HG03135 (cell line): Measurements from ENCODE around the gene LRMDA.

Experiments used
- ATAC-seq: cut with Tn5 transposase; IDR thresholded peaks from one replicate; pipeline ENCODE4 v1.9.1; 2021; ENCODE audit warnings: mild to moderate bottlenecking, moderate library complexity; ENCODE audit not compliant: unreplicated experiment

The LRMDA gene

DNA sequence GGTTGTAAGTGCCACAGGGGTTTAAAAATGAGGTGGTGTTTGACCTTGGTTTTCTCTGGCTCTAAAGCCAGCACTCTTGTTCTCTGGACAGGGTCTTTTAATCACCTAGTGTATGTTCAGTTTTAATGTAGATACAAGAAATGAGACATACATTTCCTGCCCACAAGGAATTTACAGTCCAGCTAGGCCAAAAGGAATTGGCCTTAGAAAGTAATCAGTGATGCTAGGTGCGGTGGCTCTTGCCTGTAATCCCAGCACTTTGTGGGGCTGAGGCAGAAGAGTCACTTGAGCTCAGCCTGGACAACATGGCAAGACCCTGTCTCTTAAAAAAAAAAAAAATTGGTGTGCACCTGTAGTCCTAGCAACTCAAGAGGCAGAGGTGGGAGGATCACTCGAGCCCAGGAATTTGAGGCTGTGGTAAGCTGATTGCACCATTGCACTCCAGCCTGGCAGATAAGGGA, 100.2 kb downstream of the LRMDA start:
- no peak for ATAC-seq

DNA sequence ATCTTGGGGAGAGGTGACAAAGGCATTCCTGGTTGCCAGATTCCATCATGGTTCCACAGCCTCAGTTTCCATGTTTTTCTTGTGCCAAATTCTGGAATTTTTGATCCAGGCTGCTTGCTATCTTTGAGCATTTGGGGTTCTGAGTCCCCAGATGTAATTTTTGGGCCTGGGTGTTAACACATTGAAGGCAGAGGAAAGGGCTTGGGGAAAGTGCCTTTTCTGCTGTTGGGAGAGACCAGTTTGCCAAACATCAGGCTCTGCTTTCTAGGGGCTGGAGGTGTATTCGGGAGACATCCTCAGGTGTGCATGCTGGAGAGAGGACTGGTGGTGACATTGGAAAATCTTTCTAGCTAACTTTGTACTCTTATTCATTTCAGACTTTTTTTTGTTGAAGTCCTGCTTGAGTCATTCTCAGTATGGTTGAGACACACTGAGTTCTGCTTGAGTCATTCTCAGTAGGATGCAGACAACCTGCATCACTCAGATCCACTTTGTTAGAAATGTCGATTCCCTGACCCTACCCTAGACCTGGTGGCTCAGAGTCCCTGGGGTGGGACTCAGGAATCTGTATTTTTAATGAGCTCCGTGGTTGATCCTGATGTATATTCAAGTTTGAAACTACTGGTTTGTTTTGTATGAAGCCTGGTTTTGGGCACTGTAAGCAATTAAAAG, 101.0 kb downstream of the LRMDA start:
- no peak for ATAC-seq

DNA sequence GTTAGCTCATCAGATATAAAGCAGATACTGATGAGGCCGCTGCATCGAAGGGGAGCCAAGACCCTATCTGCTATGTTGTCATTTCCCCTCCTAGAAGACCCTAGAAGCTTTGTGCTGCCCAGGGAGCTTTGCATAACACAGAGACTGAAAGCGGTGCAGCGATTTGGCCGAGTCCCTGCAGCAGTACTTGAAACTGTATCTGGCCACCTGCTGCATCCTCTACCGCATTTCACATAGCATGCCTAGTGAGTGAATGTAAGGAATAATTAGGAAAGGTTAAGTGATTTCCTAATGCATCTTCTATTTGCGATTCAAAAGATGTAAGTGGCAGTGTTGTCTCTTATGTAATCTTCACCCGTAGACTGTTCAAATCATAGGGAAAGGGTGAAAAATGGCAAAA, 106.7 kb downstream of the LRMDA start:
- no peak for ATAC-seq

DNA sequence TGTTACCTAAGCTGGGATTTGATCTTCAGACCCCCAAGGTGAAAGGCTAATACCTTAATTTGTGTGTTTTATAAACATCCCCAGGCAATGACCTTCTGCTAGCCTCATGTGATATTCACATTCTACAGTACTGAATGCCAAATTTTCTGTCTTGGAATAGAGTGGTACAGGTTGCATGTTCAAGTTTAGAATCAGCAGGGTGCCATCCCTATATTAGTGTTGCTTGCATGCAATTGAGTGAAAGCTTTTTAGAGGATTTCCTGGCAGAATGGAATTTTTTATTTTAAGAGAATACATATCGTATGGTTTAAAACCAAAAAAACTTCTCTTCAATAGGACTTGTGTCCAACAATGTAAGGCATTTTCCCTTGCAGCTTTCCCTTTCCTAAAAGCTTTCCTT, 107.3 kb downstream of the LRMDA start:
- ATAC-seq = no peak

DNA sequence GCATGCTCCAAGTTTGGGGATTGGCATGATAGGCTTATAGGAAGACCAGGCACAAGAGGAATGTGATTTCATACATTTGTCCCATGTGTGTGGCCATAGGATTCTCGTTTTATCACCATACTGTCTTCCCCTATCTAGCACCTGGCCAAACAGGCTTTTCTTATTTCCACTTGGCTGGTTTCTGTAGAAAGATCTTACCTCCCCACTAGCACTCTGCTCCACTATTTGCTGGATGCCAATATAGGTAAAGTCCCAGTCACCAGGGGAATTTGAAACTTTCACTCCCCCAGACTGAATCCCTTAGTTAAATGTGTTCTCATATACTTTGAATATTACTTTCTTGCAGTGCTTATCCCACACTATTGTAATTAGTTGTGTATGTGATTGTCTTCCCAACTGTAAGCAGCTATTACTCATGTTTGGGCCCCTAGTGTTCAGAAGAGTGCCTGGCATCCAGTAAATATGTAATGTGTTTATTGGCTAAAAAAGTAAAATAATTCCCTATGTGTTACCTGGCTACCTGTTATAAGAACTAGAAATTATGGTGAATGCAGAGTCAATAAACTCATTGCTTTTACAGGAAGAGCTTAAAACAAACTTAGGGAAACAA, 109.0 kb downstream of the LRMDA start:
- no peak for ATAC-seq

DNA sequence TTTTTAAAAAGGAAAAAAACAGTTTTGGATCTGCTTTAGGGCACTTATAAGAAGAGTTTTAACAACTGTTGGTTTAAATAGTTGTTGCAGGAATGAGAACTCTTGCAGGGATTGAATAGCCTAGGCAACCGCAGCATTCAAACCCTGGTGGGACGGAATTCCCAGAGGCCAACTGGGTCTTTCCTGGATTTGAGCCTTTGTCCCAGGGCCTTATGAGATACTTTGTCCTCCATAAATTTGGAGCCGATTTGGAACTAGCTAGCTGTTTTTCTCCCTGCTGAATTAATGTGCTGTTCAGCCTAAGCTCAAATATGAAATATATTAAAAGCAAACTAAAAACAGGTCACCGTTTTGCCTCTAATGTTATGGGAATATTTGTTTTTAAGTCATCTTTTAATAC, 109.6 kb downstream of the LRMDA start:
- ATAC-seq = no peak

DNA sequence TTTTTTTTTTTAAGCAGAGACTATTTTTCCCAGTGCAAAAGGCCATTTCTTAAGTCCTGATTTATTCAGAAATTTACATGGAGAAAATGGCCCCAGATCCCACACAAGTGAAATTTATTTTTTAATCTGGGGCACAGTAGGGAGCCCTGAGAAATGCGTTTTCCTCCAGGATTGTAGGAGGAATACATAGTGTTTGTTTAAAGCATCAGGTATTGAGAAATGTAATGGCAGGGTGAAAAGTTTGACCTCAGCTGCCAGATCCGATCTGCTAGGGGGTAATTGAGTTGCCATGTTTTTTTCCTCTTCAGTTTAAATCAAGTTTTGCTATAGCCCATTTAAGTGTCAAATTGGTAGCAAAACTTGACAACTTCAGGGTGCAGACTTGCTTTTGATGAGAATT, 110.0 kb downstream of the LRMDA start:
- no peak for ATAC-seq

DNA sequence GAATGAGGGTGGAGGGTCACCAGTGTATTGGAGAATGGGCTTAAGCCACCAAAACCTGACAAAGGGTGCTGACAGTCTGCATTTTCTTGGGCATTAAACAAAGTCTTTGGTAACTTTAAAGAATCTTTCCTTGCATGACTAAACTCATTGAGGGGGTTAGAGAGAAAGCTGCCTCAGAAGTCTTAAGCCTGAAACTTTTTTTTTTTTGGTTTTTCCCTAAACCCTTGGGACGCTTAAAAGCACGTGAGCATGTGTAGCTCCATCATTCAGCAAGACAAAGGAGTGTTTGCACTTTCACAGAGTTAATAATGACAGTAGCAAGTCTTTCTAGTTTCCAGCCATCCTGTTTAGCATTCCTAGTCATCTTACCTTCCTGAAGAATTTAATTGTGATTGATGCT, 110.7 kb downstream of the LRMDA start:
- ATAC-seq = no peak

DNA sequence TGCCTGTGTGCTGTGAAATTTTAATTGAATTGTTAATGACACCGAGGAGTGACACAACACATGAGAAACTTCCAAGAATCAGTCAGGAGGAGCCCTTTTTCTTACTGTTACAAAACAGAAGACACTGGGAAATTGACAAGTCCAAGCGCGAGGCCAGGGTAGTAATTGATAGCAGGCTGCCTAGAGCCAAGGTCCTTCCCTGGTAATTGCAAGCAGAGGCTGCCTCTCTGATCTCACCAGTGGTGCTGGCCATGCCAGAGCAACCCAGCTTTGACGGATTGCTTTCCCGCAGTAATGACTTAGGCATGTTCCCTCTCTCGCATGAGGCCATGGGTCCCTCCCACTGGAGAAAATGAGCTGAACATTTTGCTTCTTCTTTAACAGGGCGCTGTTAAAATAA, 111.5 kb downstream of the LRMDA start:
- no peak for ATAC-seq

DNA sequence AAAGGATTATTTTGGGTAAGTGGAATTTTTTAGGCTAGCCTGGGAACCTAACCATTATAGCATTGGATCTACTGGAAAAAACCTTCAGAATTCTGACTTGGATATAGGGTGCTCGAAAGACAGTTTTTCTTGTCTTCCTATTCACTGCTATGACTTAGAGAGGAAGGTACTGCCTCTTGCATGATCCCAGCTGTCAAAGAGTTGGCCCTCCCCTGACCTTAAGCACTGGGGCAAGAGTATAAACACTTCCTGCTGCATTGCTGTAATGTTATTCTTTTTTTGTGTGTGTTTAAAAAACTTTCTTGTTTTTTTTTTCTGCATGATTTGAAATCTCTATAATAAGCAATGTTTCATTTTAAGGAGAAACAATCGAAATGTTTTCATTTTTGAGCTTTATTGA, 113.0 kb downstream of the LRMDA start:
- ATAC-seq = no peak

DNA sequence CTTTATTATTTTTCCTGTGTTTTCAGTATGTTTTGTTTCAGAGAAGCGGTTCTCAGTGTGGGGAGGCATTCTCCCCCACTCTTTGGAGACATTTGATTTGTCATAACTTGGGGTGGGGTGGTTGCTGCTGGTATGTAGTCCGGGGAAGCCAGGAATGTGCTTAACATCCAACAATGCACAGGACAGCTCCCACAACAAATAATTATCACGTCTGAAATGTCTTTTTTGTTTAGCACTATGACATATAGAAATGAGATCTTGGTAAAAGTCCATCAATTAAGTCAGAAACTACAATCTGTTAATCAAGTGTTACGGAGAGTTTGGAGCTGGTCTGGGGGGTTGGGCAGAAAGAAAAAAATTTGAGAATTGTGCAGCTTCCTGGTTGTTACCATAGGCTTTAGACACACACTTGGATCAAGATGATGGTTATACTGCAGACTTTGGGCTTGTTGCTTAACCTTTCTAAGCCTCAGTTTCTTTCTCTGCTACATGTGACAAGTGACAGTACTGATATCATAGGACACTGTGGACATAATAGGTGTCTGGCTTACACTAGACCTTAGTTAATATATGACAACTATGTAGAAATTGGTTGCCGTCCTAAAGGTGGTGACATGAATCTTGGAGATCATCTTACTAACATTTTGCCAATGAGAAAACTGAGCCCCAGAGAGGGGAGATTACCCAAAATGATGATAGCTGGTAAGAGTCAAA, 113.7 kb downstream of the LRMDA start:
- ATAC-seq = no peak

DNA sequence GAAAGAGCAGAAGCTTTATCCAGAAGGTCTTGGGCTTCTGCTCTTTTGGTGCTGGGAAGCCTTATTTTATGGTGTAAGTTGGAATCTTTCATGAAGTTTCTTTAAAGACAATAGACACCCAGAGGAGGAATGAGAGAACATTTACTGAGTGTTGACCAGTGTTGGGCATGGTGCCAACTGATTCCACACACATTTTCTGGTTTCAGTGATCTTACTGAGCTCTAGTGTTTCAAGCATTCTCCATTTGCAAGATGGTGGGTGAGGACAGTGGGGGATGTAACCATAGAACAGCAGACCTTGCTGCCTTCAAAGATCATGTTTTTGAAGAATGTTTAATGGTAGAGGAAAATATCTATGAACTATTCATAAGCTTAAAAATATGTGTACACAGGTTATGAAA, 114.6 kb downstream of the LRMDA start:
- ATAC-seq = no peak

DNA sequence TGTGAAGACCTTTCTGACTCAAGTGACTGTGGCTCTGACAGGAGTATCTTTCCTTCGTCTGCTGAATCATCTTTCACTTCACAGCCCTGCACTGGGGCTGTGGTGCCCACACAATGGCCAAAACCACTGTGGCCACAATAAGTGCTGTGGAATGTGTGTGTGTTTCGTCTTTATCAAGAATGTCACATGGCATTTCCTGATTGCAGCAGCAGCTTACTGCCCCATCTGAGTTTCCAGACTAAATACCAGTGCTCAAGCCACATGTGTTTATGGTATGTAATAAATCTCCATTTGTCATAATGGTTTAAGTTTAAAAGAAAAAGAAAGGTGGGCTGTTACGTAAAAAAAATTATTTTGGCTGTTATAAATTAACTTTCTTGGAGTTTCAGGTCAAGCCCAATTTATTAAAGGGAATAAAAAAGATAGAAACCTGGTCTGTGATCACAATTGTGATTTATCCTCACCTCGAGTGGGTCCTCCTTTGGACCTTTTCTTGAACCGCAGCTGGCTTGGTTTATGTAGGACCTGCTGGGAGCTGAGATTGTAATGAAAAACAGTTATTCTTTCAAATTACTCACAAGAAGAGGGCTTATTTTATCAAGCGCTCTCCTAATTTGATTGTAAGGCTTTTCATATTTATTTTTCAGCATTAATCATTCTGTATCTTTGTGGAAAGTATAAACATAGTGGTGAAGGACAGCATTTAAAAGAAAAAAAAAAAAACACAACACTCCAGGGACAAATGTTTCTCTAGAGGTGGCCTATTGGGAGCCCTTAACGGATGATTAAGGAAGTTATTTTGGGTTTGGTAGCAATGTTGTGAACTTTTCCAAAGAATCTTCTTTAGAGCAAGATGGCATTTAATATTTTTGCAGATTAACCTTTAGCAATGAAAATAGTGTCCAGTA, 116.2 kb downstream of the LRMDA start:
- ATAC-seq = no peak

DNA sequence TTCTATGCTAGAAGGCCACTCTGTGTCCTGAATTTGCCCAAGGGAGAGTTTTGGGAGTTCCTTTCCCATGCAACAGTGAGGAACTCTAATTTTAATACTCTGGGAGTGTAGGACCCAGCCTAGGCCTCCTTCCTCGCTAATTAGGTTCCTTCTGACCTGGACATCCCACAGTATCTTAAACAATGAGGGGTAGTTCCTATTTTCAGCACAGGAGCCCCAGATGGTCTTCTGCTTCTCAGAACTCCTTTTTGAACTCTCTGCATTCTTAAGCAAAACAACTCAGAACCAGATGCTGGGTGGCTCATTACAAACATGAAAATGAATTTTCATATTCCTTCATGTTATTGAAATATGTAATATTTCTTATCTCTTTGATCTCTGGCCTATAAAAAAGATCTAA, 116.9 kb downstream of the LRMDA start:
- ATAC-seq = no peak

DNA sequence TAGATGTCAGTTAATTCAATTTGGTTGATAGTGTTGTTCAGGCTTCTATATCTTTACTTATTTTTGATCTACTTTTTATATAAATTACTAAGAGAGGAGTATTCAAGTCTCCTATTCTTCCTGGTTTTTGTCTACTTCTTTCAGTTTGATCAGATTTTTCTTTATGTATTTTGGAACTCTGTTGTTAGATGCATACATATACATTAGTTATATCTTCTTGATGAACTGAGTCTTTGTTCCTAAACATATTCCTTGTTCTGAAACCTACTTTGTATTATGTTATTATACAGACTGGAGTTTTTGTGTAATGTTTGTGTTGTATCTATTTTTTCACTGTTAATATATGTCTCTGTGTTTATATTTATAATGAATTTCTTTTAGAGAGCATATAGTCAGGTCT, 118.8 kb downstream of the LRMDA start:
- no peak for ATAC-seq

DNA sequence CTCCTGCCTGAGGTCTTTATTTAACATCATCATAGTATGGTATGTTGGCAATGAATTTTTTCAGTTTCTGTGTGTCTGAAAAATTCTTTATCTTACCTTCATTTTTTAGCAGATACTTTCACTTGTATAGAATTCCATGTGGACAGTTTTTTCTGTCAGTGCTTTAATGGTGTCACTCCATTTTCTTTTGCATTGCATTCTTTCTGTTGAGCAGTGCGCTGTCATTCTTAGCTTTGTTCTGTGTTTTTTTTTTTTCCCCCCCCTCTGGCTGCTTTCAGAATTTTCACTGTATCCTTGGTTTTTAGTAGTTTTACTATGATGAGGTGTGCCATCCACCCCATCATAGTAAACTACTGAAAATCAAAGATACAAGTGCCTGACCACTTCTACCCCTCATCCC, 120.7 kb downstream of the LRMDA start:
- ATAC-seq = no peak

DNA sequence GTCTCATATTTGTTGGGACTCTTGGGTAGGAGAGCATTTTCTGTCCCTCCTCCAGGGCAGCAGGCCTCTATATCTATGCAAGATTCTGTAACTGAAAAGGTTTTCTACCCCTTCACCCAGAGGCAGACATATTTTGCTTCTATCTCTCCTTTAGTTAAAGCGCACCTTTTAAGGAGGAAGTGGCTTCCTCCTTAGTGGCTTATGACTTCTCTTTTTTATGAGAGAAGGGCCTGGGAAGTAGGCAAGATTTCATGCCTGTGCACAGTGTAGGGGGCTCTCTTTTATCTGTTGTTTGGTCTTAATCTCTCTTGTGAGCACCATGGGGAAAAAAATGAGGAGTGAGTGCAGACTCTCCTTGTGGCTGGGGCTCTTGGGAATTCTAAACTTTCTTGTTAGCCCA, 122.1 kb downstream of the LRMDA start:
- no peak for ATAC-seq

DNA sequence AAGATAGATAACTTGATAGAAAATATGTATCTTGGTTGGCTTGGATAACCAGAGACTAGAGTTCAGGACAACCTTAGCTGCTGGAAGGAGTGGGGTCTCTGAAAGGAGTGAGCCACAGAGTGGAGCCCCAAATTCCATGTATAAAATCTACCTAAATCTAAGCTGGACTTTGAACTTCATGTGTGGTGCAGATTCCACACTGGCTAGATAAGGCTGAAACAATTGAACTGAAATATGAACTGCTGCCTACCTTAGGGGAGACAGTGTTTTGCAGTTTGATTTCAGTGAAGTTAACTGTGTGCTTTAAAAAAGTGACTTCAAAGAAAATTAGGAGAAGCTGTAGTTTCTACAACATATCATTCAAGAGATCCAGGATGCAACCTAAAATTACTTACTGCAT, 123.9 kb downstream of the LRMDA start:
- ATAC-seq = no peak

DNA sequence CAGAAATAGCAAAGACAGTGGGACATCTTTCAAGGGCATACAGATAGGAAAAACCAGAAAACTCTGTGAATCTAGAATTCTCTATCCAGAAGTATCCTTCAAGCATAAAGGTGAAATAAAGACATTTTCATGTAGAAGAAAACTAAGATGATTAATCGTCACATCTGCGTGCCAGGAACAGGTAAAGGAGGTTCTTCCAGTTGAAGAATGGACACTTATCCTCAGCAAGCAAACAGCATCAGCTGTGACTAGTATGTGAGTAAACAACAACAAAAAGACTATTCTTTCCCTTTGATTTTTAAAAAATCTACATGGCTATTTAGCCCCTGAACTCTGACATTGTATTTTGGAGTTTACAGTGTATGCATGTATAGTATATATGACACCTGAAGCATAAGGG, 124.9 kb downstream of the LRMDA start:
- no peak for ATAC-seq

DNA sequence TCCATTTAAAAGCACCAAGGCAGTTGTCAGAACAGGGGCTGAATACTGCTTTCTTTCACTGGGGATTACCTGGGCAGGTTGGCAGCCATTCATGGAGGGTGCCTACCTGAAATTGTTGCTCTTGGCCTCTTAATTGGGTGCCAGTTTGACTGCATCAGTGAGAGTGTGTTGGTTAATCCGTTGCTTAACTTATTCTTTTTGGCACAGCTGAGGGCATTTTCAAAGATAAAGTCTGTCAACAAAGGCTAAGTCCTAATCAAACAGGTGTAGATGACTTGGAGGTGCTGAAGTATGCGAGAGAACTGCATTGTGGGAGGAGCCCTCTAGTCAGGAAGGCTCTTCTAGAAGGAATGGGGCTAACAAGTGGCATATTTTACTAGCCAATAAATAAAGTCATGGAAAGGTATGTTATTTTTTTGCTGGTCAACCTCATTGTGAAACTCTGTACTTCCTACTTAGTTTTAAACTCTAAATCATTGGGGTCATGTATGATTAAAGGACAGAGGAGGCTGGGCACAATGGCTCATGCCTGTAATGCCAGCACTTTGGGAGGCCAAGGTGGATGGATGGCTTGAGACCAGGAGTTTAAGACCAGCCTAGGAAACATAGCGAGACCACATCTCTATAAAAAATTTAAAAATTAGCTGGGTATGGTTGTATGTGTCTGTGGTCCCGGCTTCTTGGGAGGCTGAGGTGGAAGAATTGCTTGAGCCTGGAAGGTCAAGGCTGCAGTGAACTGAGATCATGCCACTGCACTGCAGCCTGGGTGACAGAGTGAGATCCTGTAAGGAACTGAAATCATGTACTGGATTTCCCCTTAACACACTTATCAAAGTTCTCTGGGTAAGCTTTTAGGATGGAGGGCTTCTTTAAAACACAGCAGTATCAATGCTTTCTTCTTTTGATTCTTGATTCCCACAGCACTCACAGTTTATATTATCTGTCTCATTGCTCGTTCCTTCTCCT, 134.1 kb downstream of the LRMDA start:
- no peak for ATAC-seq
